ENCODE results near the gene RNF215.
A peak's percentile ranks its signal among the peaks of the same experiment; 100 is the strongest.
"Not testable (repeated sequence)": the region's sequence is repeated elsewhere in the genome, so short reads cannot be mapped to it uniquely, and the experiment has no call there.

The RNF215 gene

GRCh38 chr22:30357650-30358215 lies 29.5 kb downstream of the RNF215 start:
- no peak for DNase-seq (ENCODE audit: low read depth)

DNA sequence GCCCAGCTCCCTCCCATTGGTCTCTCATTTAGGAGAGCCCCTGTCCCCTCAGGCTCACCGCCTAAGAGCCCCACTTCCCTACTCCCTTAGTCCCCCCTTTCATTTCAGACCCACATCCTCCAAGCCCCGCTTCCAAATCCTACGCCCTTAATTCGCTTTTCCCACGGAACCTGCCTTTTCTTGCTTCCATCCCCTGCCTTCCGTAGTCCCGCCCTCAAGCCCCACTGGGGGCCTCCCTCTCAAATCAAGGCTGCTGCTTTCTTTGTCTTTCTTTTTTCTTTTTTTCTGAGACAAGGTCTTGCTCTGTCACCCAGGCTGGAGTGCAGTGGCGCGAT lies 30.0 kb downstream of the RNF215 start:
- DNase-seq (ENCODE audit: low read depth): no peak

DNA sequence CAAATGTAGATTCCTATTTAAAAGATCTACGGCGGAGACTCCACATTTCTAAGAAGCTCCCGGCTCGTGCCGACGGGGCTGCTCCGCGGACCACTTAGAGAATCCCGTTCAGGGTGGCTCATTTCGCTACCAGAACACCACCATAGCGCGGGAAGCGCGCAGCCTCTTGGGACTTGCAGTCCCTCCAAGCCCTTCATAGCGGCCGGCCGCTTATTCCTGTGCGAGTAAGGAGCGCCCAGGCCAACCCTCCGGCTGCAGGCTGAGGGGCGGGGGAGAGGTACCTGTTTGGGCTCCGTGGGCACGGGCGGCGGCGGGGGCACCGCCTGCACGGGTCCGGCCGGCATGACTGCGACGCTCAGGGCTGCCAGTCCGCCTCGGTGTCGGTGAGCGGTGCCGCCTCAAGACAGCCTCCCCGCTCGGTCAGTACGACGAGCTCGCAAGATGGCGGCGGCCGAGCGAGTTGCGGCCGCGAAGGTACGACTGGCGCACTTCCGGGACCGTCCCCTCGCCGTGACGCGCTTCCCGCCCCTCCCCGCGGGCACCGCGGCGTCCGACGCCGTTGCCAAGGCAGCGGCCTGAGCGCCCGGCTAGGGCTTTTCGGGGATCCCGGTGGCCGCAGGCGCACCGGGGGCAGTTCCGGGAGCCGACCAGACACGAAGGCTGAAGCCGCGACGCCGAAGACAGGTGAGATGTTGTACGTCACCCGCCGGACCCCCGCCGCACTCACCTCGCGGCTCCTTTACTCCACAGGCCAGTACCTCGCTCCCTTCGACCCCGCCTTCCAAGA lies 30.6 kb downstream of the RNF215 start, which contains the start of the genes CCDC157 and SF3A1:
TSS of gene CCDC157 (plus strand) at position 559 of the 787 bp plus-strand sequence. CDS start 8,994 bp downstream, outside the sequence.
TSS of gene SF3A1 (minus strand) at position 446 of the 787 bp plus-strand sequence. CDS start at position 344, 102 bp downstream.
- DNase-seq (ENCODE audit: low read depth): peak; percentile 68

- DNase-seq (ENCODE audit: low read depth): no peak
These were observed 32.6 kb downstream of the RNF215 start for GRCh38 chr22:30354644-30355043.

DNA sequence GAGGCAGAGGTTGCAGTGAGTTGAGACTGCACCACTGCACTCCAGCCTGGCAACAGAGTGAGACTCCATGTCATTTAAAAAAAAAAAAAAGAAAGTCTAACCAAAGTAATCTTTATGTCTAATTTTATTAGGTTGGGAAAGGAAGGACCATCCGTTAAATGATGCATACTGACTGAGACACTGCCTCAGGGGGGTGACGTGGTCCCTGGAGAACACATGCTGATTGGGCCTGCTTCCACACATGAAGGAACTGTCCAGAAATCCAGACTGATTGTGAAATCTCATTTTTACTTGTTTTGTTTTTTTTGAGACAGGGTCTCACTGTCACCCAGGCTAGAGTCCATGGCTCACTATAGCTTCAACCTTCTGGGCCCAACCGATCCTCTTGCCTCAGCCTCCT lies 36.0 kb downstream of the RNF215 start:
- no peak for DNase-seq (ENCODE audit: low read depth)

DNA sequence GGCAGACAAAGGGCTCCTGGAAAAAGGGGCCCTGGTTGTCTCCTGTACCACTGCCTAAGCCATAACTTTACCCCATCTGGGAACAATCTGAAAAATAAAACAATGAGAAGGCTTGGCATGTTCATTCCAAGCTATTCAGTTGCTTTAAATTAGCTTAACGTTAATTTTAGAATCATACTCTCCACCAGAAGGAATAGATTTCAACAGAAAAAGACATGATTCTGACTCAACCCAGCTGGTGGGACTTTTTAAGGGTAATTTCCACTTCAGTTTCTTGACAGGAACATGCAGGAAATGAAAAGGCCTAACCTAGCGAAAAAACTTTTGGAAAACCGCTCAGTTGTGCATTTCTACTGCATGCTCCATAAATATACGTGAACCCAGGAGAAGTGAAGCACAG lies 38.4 kb downstream of the RNF215 start:
- DNase-seq (ENCODE audit: low read depth): no peak

DNA sequence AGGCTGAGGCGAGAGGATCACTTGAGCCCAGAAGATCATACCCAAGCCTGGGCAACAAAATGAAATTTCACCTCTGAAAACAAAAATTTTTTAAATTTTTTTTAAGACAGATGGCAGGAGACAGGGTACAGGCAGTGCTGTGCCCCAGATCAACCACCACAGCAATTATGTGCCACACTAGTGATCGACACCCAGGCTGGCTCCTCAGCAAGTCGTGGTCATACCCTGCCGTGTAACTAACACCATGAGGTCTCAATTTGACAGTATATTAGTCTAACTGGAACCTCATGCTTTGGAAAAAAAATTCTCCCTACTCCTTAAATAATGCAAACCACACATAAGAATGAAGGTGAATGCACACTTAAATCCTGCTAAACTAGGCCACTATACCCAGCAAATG lies 38.8 kb downstream of the RNF215 start:
- no peak for DNase-seq (ENCODE audit: low read depth)

- DNase-seq (ENCODE audit: low read depth): no peak
These were observed 39.8 kb downstream of the RNF215 start for GRCh38 chr22:30347255-30347892.

- no peak for DNase-seq (ENCODE audit: low read depth)
These were observed 42.6 kb downstream of the RNF215 start for GRCh38 chr22:30344447-30345200.

- no peak for DNase-seq (ENCODE audit: low read depth)
These were observed 46.1 kb downstream of the RNF215 start for GRCh38 chr22:30340911-30341685.

GRCh38 chr22:30338802-30339201 lies 48.4 kb downstream of the RNF215 start:
- DNase-seq (ENCODE audit: low read depth): no peak

DNA sequence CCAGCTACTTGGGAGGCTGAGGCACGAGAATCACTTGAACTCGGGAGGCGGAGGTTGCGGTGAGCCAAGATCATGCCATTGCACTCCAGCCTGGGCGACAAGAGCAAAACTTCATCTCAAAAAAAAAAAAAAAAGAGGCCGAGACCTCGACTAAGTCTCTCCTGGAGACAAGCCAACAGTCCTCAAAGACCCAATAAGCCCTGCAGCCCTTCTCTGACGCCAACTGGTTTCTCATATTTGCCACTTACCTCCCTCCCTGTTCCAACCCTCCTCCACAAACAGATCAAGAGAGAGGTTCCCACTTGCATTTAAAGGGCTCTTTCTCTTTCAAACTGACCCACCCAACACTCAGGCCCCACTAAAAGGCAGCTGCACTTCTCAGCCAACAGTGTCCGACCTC lies 48.9 kb downstream of the RNF215 start:
- not testable (repeated sequence) for DNase-seq (ENCODE audit: low read depth)

- no peak for DNase-seq (ENCODE audit: low read depth)
These were observed 49.8 kb downstream of the RNF215 start for GRCh38 chr22:30337461-30337778.

DNA sequence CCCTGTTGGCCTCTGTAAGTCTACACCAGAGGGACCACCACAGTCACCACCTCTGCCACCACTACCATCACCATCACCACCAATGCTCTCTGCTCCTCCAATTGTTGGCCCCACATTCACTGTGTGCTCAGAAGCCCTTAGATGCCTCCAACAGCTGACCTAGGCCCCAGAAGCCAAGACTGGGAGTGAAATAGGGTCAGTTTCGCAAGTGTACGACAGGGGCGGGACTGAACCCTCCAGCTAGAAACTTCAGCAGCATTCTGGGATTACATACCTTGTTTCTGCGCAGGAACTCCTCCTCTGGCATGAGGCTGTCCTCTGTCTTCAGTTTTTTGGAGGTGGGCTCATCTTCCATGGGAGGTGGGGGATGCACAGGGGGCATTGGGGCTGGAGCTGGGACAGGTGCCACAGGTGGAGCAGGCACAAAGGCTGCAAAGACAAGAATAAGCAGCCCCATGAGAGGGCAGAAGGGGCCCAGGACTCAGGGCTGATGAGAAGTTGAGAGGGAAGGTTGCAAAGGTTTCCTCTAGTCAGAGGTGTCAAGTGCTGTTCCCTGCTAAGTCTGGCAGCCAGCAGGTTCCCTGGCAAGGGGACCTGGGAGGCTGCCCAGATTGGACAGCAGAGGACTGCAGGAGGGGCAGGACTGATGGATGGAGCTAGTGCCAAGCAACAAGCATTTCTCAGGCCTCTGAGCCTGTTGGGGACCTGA lies 50.3 kb downstream of the RNF215 start:
- no peak for DNase-seq (ENCODE audit: low read depth)

DNA sequence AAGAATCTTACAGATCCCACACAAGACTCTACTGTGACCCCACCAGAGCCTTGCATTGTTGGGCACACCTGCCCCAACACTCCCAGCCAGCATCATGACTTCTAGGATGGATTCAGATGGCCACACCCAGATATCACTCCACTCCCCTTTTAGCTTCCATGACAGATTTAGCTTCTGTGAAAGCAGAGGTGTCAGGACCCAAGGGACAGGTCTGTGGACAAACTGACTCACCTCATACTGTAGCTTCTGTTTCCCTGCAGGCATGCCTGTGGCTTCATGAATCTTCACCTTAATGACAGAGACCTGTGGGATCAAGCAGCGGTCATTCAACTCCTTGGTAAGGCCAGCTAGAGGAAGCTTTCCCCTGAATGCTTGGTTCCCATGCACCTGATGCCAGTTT lies 52.0 kb downstream of the RNF215 start:
- DNase-seq (ENCODE audit: low read depth): no peak

DNA sequence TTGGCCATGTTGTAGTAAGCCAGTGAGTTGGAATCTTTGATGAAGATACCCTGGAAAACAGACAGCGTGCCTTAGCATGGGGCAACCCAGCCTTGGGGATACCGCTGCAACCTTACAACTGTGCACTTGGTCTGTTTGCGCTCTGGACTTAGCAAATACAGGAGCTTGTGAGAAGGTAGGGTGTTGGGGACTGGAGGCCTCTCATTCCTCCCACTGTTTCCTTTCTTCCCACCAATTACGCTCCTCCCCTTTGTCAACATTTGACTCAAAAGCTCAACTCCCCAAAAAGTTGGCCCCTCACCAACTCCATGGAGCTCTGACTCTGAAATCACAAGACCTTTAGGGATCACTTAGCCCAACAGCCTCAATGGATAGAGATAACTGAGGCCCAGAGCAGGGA lies 52.6 kb downstream of the RNF215 start:
- no peak for DNase-seq (ENCODE audit: low read depth)

DNA sequence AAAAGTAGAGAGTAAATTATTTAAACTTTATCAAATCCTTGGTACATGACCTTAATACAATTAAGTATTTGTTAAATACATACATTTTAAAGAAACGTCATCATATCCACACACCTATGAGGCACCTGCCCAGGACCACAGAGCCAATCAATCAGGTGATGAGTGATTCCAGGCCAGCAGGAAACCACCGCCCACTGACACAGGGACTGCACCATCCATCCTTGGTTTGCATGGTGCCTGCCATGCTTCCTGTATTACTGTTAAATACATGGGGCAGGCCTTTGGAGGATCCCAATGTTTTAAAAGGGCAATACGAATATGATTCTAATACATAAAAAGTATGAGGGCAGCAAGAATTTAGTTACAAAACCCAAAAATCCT lies 53.5 kb downstream of the RNF215 start:
- DNase-seq (ENCODE audit: low read depth): no peak

DNA sequence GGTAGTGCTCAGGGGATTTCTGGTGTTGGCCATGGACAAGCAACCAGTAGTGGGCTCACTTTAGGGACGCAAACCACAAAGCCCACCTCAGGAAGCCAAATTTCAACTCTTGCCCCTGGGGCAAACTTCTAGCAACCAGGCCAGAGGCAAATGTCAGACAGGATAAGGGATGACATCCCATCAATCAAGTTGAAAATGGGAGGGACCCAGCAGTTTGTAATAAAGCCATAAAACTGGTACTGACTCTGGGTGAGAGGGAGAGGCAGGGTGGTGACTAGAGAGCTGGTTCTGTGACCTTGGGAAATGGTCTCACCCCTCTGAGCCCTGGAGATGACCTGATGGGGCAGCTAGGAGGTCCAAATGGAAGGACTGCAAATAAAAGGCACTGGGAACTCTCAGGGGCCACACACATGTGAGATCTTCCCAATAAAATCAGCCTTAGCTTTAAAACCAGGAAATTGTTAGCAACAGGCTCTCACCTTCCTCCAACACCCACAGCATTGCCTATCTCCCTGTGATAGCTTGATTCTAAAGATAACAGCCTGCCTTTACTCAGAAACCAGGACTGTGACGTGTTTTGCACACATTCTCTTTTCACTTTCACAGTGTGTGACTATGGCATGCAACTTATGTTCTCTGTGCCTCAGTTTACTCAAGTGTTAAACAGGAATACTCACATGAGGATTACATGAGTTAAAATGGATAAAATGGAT lies 54.1 kb downstream of the RNF215 start:
- DNase-seq (ENCODE audit: low read depth): no peak

- DNase-seq (ENCODE audit: low read depth): no peak
These were observed 54.7 kb downstream of the RNF215 start for GRCh38 chr22:30332551-30332950.

All from HS-5 (cell line).